OCI-LY3 (cell line): ENCODE measurements around the gene ITGA6.

ENCODE experiments used
- EZH2phosphoT487 ChIP-seq: fragments of 200-600 bp; shearing (Covaris generic); IDR thresholded peaks from 2 replicates; pipeline ENCODE4 v1.6.1; 2018; ENCODE audit warnings: antibody characterized with exemption, mixed run types, low read depth
- TF ChIP-seq, protein P1 (sequence below): fragments of 200-600, 300-600 bp; sonication (generic); IDR thresholded peaks from 2 replicates; pipeline ENCODE4 v1.5.1; 2014; ENCODE audit warnings: antibody characterized with exemption, low read length, low read depth

DNA sequence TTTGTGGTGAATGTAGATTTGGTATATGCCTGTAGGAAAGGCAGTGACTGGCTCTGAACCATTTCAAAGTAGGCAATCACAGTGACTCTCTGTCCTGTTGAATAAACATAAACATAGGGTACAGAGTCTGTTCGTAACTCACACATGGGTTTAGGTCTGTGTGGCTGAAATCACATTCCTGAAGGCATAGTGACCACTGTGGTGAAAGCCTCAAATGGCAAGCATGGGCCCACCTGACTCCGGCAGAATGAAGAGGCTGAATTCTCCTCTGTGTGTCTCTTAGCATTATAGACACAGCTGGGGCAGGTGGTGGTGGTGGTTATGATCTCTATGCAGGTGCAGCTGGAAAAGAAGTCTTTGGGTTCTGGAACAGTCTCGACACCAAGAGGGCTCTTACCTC is 61.2 kb downstream of the ITGA6 start:
- TF ChIP-seq, protein P1, sequence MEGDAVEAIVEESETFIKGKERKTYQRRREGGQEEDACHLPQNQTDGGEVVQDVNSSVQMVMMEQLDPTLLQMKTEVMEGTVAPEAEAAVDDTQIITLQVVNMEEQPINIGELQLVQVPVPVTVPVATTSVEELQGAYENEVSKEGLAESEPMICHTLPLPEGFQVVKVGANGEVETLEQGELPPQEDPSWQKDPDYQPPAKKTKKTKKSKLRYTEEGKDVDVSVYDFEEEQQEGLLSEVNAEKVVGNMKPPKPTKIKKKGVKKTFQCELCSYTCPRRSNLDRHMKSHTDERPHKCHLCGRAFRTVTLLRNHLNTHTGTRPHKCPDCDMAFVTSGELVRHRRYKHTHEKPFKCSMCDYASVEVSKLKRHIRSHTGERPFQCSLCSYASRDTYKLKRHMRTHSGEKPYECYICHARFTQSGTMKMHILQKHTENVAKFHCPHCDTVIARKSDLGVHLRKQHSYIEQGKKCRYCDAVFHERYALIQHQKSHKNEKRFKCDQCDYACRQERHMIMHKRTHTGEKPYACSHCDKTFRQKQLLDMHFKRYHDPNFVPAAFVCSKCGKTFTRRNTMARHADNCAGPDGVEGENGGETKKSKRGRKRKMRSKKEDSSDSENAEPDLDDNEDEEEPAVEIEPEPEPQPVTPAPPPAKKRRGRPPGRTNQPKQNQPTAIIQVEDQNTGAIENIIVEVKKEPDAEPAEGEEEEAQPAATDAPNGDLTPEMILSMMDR, result no peak
- no peak for TF ChIP-seq EZH2phosphoT487
